NOMO-1 treated with dmso at 0.1 percent for 144 hours (cell line): ENCODE measurements around the gene KLC3.
"Not testable (repeated sequence)": the region's sequence is repeated elsewhere in the genome, so short reads cannot be mapped to it uniquely, and the experiment has no call there.

Experiments used
- DNase-seq: peaks from one replicate; lab custom pipeline; 2025; ENCODE audit not compliant: unreplicated experiment; lab: John Stamatoyannopoulos, UW

The KLC3 gene

DNA sequence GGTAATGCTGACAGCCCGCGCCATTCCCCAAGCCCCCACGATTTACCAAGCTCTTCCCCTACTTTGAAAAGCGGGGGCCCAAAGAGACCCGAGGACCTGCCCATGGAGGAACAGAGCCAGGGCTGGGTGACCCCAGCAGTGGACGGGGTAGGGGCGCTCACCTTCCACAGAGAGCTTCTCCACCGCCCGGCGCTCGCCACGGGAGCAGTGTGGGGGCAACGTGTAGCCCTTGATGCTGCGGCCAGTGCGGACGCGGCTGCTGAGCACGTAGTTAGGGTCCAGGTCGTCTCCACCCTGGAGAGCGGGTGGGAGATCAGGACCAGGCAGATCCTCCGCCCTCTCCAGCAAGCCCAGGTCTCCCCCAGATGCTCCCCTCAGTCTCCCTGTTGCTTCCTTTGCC lies 25.2 kb upstream of the KLC3 start:
- no peak for DNase-seq

DNA sequence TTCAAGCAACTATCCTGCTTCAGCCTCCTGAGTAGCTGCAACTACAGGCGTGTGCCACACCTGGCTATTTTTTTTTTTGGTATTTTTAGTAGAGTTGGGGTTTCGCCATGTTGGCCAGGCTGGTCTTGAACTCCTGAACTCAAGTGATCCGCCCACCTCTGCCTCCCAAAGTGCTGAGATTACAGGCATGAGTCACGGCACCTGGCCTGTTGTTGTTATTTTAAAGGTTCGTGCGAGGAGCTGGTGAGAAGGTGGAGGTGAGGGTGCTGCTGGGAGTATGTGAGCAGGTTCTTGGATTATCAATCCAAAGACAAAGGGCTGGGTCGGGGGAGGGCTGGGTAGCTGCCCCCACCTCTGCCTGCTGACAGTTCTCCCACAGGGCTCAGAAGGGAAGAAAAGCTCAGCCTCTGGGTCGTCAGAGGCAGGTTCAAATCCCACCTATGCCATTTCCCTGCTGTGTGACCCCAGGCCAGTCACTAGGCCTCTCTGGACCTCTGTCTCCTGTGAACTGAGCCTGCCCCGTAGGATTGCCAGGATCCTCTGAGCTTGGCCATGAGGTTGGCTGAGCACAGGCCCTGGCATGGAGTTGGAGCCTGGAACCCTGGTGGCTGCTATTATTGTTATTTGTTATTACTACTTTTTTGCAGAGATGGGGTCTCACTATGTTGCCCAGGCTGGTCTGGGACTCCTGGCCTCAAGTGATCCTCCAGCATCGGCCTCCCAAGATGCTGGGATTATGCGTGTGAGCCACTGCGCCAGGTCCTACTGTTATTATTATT lies 19.4 kb upstream of the KLC3 start:
- DNase-seq: no peak

DNA sequence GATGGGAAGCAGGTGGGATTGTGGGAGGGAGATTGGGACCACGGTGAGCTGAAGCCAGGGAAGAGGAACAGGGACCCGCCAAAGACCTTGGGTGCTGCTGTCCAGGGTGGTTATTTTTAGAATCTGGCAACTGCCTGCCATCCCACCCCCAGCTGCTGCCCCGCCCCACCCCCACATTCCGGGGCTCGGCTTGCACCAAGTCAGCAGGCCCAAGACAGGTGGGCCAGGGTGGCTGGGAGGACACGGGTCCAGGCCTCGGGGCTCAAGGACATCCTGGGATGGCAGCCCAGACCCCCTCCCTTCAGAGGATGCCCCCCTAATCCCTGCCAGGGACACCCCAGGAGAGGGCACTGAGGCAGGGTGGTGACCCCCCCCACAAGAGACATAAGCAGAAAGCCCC lies 18.7 kb upstream of the KLC3 start:
- DNase-seq: no peak

DNA sequence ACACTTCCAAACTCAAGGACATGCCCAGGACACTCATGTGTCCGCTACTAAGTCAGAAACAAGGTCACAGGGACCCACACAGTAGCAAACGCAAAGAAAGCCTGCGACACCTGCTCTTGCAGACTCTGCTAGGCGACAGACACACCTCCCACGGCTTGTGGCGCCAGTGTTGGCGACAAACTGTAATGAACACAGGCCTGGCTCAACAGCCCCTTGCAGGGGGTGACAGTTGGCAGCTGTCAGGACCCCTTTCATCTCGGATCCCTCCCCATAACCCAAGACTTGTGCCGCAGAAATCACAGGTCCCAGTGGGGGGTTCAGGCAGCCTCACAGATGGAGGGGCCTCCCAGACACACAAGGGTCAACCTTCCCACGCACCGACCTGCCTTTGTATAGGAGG lies 18.2 kb upstream of the KLC3 start:
- DNase-seq: no peak

DNA sequence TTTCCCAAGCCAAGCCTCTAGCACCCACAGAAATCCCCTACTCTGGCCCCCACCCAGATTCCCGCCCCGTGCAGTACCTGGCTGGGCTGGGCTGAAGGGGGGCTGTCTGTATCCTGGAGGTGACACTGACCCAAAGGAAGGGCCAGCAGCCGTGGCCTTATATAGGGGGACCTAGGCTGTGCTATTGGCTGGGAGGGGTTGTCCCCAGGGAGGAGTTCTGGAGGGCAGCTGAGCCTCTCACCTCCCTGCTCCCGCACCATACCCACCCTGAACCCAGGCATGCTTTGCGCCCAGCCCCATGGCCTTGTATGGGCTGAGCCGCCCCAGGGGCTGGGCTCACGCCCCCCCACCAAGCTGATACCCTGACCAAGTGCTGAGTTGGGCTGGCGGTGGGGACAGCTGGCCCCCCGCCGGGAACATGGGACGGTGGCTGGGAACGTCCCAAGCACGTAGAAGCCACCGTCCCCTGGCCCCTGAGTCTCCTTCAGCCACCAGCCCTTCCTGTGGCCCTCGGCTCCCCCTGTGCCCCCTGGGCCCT lies 17.7 kb upstream of the KLC3 start, which contains the start of gene CKM:
TSS of gene CKM (minus strand) at position 132 of the 538 bp plus-strand sequence. CDS start 3,162 bp downstream, outside the sequence.
- no peak for DNase-seq

DNA sequence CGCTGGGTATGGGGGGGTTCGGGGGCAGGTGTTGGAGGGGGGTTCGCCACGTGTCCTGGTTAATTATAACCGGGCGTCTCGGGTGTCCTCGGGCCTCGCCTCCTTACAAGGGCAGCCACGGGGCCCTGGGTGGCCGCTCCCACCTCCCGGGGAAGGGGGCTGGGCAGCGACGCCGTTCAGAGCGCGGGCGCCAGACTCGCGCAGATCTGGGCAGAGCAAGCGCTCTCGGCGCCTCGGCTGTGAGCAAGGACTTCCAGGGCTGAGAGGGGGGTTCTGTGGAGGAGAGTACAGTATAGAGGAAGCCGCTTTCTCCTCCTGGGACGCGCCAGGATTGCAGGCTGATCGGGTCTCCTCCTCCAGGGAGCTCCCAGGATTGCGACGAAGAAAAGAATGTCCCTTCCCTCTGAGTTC lies 16.9 kb upstream of the KLC3 start:
- DNase-seq: no peak

- DNase-seq: no peak
Measured at GRCh38 chr19:45324349-45324907, 16.1 kb upstream of the KLC3 start.

GRCh38 chr19:45327404-45328143 lies 13.0 kb upstream of the KLC3 start:
- DNase-seq: no peak

DNA sequence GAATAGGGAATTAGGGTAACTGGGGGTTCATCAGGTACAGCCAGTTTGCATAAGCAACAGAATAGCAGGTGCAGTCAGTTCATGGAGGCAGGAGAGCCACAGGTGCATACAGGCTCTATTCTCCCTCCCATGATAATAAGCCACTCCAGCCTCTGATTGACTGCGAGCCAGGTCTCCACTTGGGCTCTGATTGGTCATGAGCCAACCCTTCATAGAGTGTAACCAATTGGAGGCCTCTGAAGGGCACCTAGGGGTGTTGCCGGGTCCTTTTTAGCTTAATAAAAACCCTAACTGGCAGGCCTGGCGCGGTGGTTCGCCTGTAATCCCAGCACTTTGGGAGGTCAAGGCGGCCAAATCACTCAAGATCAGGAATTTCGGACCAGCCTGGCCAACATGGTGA lies 9.1 kb upstream of the KLC3 start:
- no peak for DNase-seq

DNA sequence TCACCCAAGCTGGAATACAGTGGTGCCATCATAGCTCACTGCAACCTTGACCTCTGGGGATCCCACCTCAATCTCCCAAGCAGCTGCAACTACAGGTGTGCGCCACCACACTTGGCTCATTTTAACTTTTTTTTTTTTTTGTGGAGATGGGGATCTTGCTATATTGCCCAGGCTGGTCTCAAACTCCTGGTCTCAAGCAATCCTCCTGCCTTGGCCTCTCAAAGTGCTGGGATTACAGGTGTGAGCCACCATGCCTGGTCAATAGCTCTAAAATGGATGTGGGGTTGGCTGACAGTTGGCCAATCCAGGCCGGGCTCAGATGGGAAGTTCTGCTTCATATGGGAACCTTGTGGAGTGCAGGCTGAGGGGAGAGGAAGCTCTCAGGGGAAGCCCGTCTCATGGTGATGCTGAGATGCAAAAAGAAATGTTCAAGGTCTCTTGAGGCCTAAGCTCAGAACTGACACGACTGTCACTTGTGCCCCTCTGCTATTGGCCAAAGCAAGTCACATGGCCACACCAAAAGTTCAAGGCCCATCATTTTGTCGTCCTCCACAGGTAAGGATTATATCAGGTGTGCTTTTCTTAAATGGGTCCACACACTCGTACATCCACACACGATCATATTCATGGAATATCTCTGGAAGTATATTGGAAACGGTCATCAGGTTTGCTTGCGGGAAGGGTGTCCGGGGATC lies 6.8 kb upstream of the KLC3 start:
- no peak for DNase-seq

DNA sequence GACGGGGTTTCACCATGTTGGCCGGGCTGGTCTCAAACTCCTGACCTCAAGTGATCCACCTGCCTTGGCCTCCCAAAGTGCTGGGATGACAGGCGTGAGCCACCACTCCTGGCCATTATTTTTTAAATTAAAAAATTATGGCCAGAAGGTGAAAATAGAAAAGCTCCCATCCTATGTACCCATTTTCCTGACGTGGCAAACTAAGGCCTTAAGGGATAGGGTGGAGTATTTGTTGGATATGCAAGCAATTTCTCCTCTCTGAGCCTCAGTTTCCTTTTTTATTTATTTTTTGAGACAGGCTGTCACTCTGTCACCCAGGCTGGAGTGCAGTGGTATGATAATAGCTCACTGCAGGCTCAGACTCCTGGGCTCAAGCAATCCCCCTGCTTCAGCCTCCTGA lies 5.7 kb upstream of the KLC3 start:
- DNase-seq: not testable (repeated sequence)

DNA sequence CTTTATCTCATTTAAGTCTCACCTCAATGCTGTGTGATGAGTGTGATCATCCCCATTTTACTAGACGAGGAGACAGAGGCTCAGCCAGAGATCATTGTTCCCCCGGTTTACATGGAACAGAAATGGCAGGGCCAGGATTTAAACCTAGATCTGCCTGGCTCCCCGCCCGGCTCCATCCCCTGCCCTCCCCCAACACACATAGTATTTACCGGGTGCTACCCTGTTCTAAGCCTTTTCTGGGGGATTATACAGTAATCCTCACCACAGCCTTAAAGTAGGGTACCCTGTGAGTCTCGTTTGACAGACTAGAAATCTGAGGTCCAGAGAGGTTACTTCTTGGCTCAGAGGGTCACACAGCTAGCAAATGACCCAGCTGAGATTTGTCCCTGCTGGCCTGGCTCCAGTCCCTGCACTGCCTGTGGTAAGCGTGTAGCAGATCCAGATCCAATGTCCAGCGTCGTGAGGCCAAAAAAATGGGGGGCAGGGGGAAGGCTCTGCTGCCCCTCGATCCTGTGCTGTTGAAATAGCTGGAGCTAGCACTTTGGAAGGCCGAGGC lies 3.8 kb upstream of the KLC3 start:
- no peak for DNase-seq

DNA sequence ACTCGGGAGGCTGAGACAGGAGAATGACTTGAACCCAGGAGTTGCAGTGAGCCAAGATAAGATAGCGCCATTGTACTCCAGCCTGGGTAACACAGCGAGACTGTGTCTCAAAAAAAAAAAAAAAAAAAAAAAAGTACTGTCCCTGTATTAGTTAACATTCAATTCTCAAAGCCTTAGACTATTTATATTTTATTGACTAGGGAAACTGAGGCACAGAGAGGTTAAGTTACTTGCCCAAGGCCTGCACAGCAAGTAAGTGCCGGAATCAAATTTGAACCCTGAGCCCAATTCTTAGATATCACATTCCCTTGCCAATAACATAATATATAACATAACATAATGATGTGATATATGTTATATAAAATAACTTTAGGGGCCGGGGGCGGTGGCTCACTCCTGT lies 921 bp upstream of the KLC3 start:
- DNase-seq: no peak

DNA sequence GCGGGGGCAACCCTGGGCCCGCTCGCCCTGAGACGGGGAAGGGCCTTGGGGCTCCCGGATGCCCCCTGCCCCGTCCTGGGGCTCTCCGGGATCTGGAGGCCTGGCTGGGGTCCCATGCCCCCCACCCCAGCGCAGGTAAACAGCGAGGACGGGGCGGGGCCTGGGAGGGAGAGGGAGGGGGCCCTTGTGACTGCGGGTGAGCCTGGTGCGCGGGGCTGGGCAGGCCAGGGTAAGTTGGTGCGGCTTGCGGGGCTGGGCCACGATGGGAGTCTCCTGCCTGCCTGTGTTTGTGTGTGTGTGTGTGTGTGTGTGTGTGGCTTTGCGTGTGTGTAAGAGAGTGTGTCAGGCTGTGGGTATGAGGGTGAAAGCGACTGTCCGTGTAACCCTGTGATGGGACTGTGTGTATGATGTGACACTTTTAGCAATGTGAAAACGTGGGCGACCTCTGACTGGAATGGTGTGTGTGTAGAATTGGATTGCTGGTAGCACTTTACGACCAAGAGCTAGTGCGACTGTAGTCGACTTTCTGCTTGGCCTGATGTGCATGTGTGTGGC lies 426 bp downstream of the KLC3 start:
- no peak for DNase-seq

GRCh38 chr19:45342911-45343310 lies 2.4 kb downstream of the KLC3 start:
- DNase-seq: no peak

GRCh38 chr19:45344621-45345505 lies 4.3 kb downstream of the KLC3 start:
- no peak for DNase-seq

- DNase-seq: no peak
Measured at GRCh38 chr19:45345506-45345860, 4.9 kb downstream of the KLC3 start.

DNA sequence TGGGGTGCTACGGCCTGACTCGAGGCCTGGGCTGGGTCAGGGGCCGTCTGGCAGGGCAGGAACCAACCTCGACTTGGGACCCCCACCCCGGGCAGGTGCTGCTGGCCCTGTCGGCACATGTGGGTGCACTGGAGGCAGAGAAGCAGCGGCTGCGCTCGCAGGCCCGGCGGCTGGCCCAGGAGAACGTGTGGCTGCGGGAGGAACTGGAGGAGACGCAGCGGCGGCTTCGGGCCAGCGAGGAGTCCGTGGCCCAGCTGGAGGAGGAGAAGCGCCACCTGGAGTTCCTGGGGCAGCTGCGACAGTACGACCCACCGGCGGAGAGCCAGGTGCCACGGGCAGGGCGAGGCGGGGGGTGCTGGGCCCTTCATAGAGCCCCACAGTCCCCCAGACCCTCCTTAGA lies 5.9 kb downstream of the KLC3 start:
- DNase-seq: no peak

DNA sequence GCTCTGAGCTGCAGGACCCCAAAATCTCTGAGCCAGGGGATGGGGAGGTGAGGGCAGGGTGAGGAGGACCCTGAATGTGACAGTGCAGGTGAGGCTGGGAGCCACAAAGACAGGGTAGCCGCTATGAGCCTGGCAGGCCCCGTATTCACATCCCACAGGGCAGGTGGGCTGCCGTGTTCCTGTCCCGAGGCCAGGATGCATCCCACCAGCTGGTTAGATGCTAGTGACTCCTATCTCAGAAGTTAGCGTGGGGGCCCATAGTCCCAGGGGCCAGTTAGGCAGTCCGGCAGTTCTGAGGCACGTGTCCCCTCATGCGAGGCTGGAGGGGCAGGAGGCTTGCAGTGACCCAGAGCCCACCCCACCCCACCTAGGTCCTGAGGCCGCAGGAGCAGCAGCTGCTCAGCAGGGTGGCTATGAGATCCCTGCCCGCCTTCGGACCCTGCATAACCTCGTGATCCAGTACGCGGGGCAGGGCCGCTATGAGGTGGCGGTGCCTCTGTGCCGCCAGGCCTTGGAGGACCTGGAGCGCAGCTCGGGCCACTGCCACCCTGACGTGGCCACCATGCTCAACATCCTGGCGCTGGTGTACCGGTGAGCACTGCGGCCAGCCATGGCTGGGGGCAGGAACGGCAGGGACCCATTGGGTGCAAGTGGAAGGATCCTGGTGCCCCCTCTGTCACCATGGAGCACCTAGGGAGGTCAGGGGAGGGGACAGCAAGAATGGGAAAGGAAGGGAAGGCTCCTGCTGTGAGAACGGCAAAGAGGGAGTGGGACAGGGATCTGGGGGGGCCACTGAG lies 7.2 kb downstream of the KLC3 start:
- DNase-seq: no peak
